Peyer's patch (tissue), 4 donors: ENCODE data around the gene AHCYL2. TPM values are rescaled to one million over a fixed set of nuclear protein-coding genes. Genes with fewer than 3 reads are reported as not detected.

Experiments used
- DNase-seq, 3 donors: peaks; one replicate each; pipeline ENCODE4 v3.0.0-alpha.2; 2017 to 2019
- H3K27ac ChIP-seq, 4 donors: fragments of 200-600 bp; sonication (generic); one replicate each; pipeline ENCODE4 v1.5.1; 2016 to 2019
- H3K27me3 ChIP-seq, 2 donors: fragments of 200-600 bp; sonication (generic); one replicate each; pipeline ENCODE4 v1.5.1; 2019
- H3K36me3 ChIP-seq, 3 donors: fragments of 200-600 bp; sonication (generic); one replicate each; pipeline ENCODE4 v1.5.1; 2016 to 2019
- H3K4me1 ChIP-seq, 4 donors: fragments of 200-600 bp; sonication (generic); one replicate each; pipeline ENCODE4 v1.5.1; 2016 to 2019
- H3K4me3 ChIP-seq, 4 donors: fragments of 200-600 bp; sonication (generic); 1 replicate in 3 of 4; 2 replicates in 1 of 4; pipeline ENCODE4 v1.5.1; 2016 to 2019; ENCODE audit warnings: mild to moderate bottlenecking in 1 of 4
- H3K9me3 ChIP-seq, 4 donors: fragments of 200-600 bp; sonication (generic); one replicate each; pipeline ENCODE4 v1.5.1; 2016 to 2019; ENCODE audit warnings: mild to moderate bottlenecking in 1 of 4
- POLR2A ChIP-seq, 2 donors: fragments of 450-650 bp; IDR thresholded peaks; one replicate each; pipeline ENCODE4 v1.5.1; 2017; ENCODE audit warnings: antibody characterized with exemption in 2 of 2, mild to moderate bottlenecking in 2 of 2, moderate library complexity in 2 of 2
- total RNA-seq, 4 donors: library from RNA; depleted of rRNA; stranded (reverse); fragments of >200 nt; gene quantifications; one replicate each; pipeline ENCODE4 v1.1.0, GENCODE V29; 2016
- TF ChIP-seq, protein P1 (sequence below), 6 experiments: fragments of 450-650 bp in 4 of 6; fragments of 200-600 bp in 2 of 6; sonication (generic) in 1 of 6; IDR thresholded peaks; one replicate each; pipeline ENCODE4 v1.5.1; 2017 to 2019; ENCODE audit warnings: antibody characterized with exemption in 6 of 6, mild to moderate bottlenecking in 3 of 6, moderate library complexity in 1 of 6

The AHCYL2 gene
- total RNA-seq, 4 donors from 2014 or later, result 37.1 to 186 (median 60.0) TPM

DNA sequence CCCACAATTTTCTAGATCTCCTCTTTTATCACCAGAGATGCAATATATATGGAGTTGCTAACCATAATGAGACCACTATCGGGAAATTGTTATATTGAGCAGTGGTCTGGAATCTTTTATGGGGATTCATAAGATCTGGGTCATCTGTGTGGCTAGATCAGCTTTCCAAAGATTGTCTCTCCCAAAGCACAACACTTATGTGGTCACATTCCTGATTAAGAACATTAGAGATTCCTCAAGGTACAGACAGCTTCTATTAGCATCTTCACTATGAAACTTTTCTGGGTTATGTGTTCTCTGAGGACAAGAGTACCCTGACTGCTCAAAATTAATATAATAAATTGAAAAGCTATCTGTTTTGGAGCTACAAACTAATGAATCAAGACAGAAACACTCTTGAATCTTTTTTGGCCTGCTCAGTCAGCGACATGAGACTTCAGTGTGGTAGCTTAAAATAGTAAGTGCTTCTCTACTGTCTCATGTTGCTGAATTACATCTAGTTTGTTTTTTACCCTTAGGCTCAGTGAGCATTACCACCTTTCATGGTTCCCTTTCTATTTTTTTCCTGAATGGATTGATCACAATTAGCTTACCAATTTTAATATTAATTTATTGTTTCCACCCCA, 166.8 kb downstream of the AHCYL2 start:
- H3K36me3 ChIP-seq, result peaks cover 0 to 29% (median 0%) of the 10 kb centered on the region in 3 donors
- DNase-seq, result no peak
- H3K4me3 ChIP-seq, result no peak overlapping the region
- TF ChIP-seq, protein P1, sequence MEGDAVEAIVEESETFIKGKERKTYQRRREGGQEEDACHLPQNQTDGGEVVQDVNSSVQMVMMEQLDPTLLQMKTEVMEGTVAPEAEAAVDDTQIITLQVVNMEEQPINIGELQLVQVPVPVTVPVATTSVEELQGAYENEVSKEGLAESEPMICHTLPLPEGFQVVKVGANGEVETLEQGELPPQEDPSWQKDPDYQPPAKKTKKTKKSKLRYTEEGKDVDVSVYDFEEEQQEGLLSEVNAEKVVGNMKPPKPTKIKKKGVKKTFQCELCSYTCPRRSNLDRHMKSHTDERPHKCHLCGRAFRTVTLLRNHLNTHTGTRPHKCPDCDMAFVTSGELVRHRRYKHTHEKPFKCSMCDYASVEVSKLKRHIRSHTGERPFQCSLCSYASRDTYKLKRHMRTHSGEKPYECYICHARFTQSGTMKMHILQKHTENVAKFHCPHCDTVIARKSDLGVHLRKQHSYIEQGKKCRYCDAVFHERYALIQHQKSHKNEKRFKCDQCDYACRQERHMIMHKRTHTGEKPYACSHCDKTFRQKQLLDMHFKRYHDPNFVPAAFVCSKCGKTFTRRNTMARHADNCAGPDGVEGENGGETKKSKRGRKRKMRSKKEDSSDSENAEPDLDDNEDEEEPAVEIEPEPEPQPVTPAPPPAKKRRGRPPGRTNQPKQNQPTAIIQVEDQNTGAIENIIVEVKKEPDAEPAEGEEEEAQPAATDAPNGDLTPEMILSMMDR (IDR thresholded peaks at IDR 0.05), result no peak
- TF ChIP-seq POLR2A (IDR thresholded peaks at IDR 0.05), result no peak
- H3K27ac ChIP-seq, result no peak overlapping the region
- H3K9me3 ChIP-seq, result no peaks in the 10 kb centered on the region
- H3K27me3 ChIP-seq, result no peaks in the 10 kb centered on the region
- no peaks in the 10 kb centered on the region for H3K4me1 ChIP-seq

DNA sequence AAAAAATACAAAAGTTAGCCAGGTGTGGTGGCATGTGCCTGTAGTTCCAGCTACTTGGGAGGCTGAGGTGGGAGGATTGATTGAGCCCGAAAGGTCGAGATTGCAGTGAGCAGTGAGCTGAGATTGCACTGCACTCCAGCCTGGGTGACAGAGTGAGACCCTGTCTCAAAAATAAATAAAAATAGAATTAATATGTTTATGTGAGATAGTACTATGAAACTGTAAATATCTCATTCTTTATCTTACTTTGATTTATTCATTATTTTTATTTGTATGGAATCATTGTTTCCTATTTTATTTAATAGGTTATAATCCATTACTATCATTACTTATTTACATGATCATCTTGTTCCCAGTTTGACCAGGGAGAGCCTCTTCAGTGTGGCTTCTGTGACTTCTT, 168.4 kb downstream of the AHCYL2 start:
- H3K4me3 ChIP-seq, result no peak overlapping the region
- no peaks in the 10 kb centered on the region for H3K4me1 ChIP-seq
- no peaks in the 10 kb centered on the region for H3K27me3 ChIP-seq
- peaks cover 0 to 44% (median 0%) of the 10 kb centered on the region in 3 donors for H3K36me3 ChIP-seq
- no peaks in the 10 kb centered on the region for H3K9me3 ChIP-seq
- no peak overlapping the region for H3K27ac ChIP-seq
- no peak for TF ChIP-seq POLR2A (IDR thresholded peaks at IDR 0.05)
- TF ChIP-seq, protein P1 (IDR thresholded peaks at IDR 0.05), result no peak
- DNase-seq, result no peak

DNA sequence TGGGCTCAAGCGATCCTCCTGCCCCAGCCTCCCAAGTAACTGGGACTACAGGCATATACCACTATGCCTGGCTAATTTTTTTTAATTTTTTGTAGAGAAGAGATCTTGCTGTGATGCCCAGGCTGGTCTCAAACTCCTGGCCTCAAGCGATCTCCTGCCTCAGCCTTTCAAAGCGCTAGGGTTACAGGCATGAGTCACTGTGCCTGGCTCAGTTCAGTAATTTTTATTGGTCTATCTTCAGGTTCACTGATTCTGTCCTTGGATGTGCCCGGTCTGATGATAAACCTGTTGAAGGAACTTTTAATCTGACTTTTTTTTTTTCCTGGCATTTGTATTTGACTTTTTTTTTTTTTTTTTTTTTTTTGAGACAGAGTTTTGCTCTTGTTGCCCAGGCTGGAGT, 169.3 kb downstream of the AHCYL2 start:
- TF ChIP-seq POLR2A (IDR thresholded peaks at IDR 0.05), result no peak
- TF ChIP-seq, protein P1 (IDR thresholded peaks at IDR 0.05), result no peak
- no peak overlapping the region for H3K27ac ChIP-seq
- no peaks in the 10 kb centered on the region for H3K9me3 ChIP-seq
- peaks cover 0 to 43% (median 0%) of the 10 kb centered on the region in 3 donors for H3K36me3 ChIP-seq
- no peak overlapping the region for H3K4me3 ChIP-seq
- no peaks in the 10 kb centered on the region for H3K4me1 ChIP-seq
- no peaks in the 10 kb centered on the region for H3K27me3 ChIP-seq
- DNase-seq, result no peak

DNA sequence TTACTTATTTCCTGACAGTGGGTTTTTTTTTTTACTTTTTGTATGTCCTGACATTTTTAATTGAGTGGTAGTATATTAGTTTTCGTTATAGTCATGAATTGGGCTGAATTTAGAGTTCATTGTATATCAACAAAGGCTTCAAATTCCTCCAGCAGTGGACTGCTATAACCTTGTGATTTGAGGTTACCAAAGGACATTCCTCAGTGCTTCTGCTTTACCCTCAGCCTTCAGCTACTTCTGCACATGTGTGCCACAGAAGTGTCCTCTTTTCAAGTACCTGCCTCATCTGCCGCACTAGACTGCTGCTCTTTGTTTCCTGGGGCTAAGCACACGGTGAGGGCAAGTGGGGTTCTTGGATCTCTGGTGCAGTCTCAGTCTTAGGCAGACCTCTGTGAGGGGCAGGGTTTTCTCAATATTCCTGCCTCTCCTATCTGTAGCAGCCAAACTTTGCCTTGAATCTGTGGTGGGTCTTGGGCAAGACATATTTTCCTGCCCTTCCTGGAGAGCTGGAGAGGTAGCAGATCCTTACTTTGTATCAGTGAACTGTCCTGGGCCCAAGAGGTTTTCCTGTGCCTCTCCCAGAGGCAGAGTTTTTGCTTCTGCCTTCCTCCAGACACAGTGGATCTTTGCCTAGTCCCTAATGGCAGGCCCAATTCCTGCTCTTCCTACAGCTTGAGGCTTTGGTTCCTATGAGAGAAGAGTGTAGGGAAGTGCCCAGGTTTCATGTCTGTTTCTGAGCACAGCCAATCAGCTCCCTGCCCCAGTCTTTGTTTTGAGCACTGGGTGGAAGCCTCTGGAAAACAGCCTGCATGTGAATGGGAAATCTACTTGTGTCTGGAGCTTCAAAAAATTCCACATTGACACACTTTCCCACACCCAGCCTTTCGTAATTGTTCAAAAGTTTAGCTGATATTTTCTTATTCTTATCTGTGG, 170.4 kb downstream of the AHCYL2 start:
- no peak for DNase-seq
- Histone ChIP-seq H3K27ac (no peak overlapping the region), H3K4me1 (no peaks in the 10 kb centered on the region), H3K27me3 (no peaks in the 10 kb centered on the region), H3K36me3 (peaks cover 0 to 39% (median 0%) of the 10 kb centered on the region in 3 donors), H3K9me3 (no peaks in the 10 kb centered on the region), H3K4me3 (no peak overlapping the region)
- TF ChIP-seq, protein P1 (IDR thresholded peaks at IDR 0.05), result no peak
- TF ChIP-seq POLR2A (IDR thresholded peaks at IDR 0.05), result no peak

DNA sequence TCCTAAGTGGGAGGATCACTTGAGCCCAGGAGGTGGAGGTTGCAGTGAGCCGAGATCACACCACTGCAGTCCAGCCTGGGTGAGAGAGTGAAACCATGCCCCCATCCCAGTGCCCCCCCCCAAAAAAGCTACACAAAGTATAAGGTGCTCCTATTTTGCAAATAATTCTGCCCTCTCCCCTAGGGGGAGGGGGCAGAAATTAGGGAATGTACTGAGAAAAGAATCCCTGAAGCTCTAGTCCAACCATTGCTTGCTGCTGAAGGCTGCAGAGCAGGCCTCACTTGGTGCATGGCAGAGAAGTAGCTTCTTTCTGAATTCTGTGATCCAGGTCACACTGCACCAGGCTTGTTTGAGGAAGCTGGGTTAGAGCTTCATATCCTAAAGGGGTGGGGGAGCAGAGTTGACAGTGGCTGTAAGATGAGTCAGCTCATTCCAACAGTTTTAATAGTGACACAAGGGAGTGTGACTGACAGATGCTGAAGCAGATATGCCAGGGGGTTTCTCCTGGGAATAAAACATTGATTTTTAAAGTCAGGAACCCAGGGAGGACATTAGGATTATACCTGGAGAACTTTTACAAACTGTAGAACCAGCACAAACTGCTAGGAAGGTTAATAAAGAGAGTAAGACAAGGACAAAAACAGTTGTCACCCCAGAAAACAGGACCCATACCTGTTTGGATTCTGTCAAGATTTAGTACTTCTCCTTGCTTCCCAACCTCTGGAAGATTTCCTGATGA, 176.6 kb downstream of the AHCYL2 start:
- Histone ChIP-seq H3K27ac (no peak overlapping the region), H3K36me3 (peaks cover 0 to 49% (median 0%) of the 10 kb centered on the region in 3 donors), H3K9me3 (no peaks in the 10 kb centered on the region), H3K27me3 (no peaks in the 10 kb centered on the region), H3K4me3 (no peak overlapping the region), H3K4me1 (no peaks in the 10 kb centered on the region)
- no peak for DNase-seq
- TF ChIP-seq, protein P1 (IDR thresholded peaks at IDR 0.05), result no peak
- no peak for TF ChIP-seq POLR2A (IDR thresholded peaks at IDR 0.05)
